Measurements from ENCODE around the gene AFDN.

DNA sequence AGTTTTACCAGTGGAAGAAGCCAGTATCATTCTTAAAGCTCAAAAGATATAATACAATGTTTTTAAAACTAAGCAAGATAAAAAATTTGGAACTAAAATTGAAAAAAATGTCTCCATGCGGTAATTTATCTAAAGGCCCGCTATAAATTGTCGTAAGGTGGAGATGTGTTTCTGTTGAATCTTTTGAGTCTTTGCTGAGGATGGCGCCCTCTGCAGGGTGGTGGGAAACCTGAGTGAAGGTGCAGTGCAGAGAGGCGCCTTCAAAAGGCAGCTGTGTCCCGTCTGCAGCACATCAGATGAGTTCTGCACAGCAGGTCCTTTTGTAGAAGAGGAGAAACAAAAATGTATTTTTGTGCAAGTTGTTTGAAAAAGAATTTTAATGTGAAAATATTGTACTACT lies 141.4 kb downstream of the AFDN start:
- TF ChIP-seq GATA3 (IDR thresholded peaks at IDR 0.05; ENCODE audit: low read depth, low read length) (no peak), GATA2 (IDR thresholded peaks at IDR 0.05; ENCODE audit: low read depth, low read length) (no peak)

Data from SH-SY5Y (cell line).